Mesenchymal stem cell (in vitro differentiated cells and primary cell): ENCODE data around the gene CCDC85C.
A peak's percentile ranks its signal among the peaks of the same experiment; 100 is the strongest.

Source experiments
- DNase-seq: peaks from one replicate; pipeline ENCODE4 v3.0.0-alpha.2; 2013
- H2AFZ ChIP-seq: one replicate; pipeline ENCODE4 v1.6.1; 2013; ENCODE audit warnings: low read depth, mild to moderate bottlenecking, control low read depth, inconsistent platforms, low read length, moderate library complexity
- H2AK5ac ChIP-seq: 2 replicates; pipeline ENCODE4 v1.6.1; 2013; ENCODE audit warnings: low read length, moderate library complexity, mild to moderate bottlenecking, inconsistent platforms; ENCODE audit not compliant: severe bottlenecking
- H2BK120ac ChIP-seq: one replicate; pipeline ENCODE4 v1.6.1; 2013; ENCODE audit warnings: low read depth, mild to moderate bottlenecking, inconsistent platforms, low read length, moderate library complexity
- H2BK12ac ChIP-seq, 2 experiments: one replicate each; pipeline ENCODE4 v1.6.1; 2013; ENCODE audit warnings: inconsistent platforms in 2 of 2, low read length in 2 of 2, mild to moderate bottlenecking in 2 of 2, moderate library complexity in 2 of 2, control low read depth in 1 of 2
- H2BK15ac ChIP-seq: one replicate; pipeline ENCODE4 v1.6.1; 2013; ENCODE audit warnings: mild to moderate bottlenecking, low read depth, inconsistent platforms; ENCODE audit not compliant: poor library complexity, severe bottlenecking
- H2BK5ac ChIP-seq: 2 replicates; pipeline ENCODE4 v1.6.1; 2013; ENCODE audit warnings: low read depth, mild to moderate bottlenecking, low read length, control low read depth, inconsistent platforms; ENCODE audit not compliant: poor library complexity, severe bottlenecking
- H3K14ac ChIP-seq, 2 experiments: one replicate each; pipeline ENCODE4 v1.6.1; 2013; ENCODE audit warnings: inconsistent platforms in 2 of 2, low read length in 2 of 2, control low read depth in 1 of 2, mild to moderate bottlenecking in 1 of 2, moderate library complexity in 1 of 2
- H3K18ac ChIP-seq, 2 experiments: one replicate each; pipeline ENCODE4 v1.6.1; 2013; ENCODE audit warnings: inconsistent platforms in 2 of 2, low read length in 2 of 2, control low read depth in 1 of 2, low read depth in 1 of 2, mild to moderate bottlenecking in 1 of 2
- H3K23ac ChIP-seq, 2 experiments: one replicate each; pipeline ENCODE4 v1.6.1; 2013; ENCODE audit warnings: inconsistent platforms in 2 of 2, low read length in 2 of 2, mild to moderate bottlenecking in 2 of 2, moderate library complexity in 2 of 2, control low read depth in 1 of 2
- H3K27ac ChIP-seq: 2 replicates; pipeline ENCODE4 v1.5.1; 2013; ENCODE audit warnings: mild to moderate bottlenecking, moderate library complexity, low read length, control low read depth, inconsistent platforms; ENCODE audit not compliant: poor library complexity, severe bottlenecking
- H3K27me3 ChIP-seq, 2 experiments: 2 replicates each; pipeline versions ENCODE4 v1.6.1 to v1.7.0; 2013; ENCODE audit warnings: low read length in 2 of 2, mild to moderate bottlenecking in 2 of 2, moderate library complexity in 2 of 2, control low read depth in 1 of 2, inconsistent platforms in 1 of 2; ENCODE audit not compliant: control insufficient read depth in 1 of 2, insufficient read depth in 1 of 2
- H3K36me3 ChIP-seq, 2 experiments: 2 replicates each; pipeline versions ENCODE4 v1.6.1 to v1.7.0; 2013; ENCODE audit warnings: low read length in 2 of 2, control low read depth in 1 of 2, inconsistent platforms in 1 of 2, low read depth in 1 of 2, mild to moderate bottlenecking in 1 of 2; ENCODE audit not compliant: insufficient read depth in 2 of 2, control insufficient read depth in 1 of 2
- H3K4ac ChIP-seq, 2 experiments: one replicate each; pipeline ENCODE4 v1.6.1; 2013; ENCODE audit warnings: inconsistent platforms in 2 of 2, low read length in 2 of 2, mild to moderate bottlenecking in 2 of 2, moderate library complexity in 2 of 2, control low read depth in 1 of 2, low read depth in 1 of 2
- H3K4me1 ChIP-seq: 2 replicates; pipeline ENCODE4 v1.6.1; 2013; ENCODE audit warnings: low read depth, low read length, control low read depth; ENCODE audit not compliant: control insufficient read depth, insufficient read depth
- H3K4me2 ChIP-seq: 2 replicates; pipeline ENCODE4 v1.6.1; 2013; ENCODE audit warnings: low read length, mild to moderate bottlenecking, inconsistent platforms; ENCODE audit not compliant: poor library complexity, severe bottlenecking
- H3K4me3 ChIP-seq, 2 experiments: 2 replicates each; pipeline versions ENCODE4 v1.5.1 to v1.7.0; 2013; ENCODE audit warnings: low read length in 2 of 2, mild to moderate bottlenecking in 2 of 2, control low read depth in 1 of 2, low read depth in 1 of 2; ENCODE audit not compliant: insufficient read depth in 1 of 2
- H3K79me1 ChIP-seq: replicated peaks from 2 replicates; pipeline ENCODE4 v1.6.1; 2013; ENCODE audit warnings: mild to moderate bottlenecking, control low read depth, low read length, inconsistent platforms; ENCODE audit not compliant: poor library complexity, severe bottlenecking
- H3K9ac ChIP-seq: 2 replicates; pipeline ENCODE4 v1.7.0; 2013; ENCODE audit warnings: mild to moderate bottlenecking, low read length, moderate library complexity
- H3K9me3 ChIP-seq: 2 replicates; pipeline ENCODE4 v1.7.0; 2013; ENCODE audit warnings: mild to moderate bottlenecking, low read length; ENCODE audit not compliant: control insufficient read depth
- H4K8ac ChIP-seq: one replicate; pipeline ENCODE4 v1.6.1; 2013; ENCODE audit warnings: inconsistent platforms, mild to moderate bottlenecking, low read length, moderate library complexity
- H4K91ac ChIP-seq: one replicate; pipeline ENCODE4 v1.6.1; 2013; ENCODE audit warnings: mild to moderate bottlenecking, low read length, inconsistent platforms
- WGBS: methylation state at CpG from one replicate; pipeline ENCODE4 v1.1.7; 2013; ENCODE audit warnings: mixed read lengths; 5-methylcytosine and 5-hydroxymethylcytosine counted together

Gene CCDC85C

DNA sequence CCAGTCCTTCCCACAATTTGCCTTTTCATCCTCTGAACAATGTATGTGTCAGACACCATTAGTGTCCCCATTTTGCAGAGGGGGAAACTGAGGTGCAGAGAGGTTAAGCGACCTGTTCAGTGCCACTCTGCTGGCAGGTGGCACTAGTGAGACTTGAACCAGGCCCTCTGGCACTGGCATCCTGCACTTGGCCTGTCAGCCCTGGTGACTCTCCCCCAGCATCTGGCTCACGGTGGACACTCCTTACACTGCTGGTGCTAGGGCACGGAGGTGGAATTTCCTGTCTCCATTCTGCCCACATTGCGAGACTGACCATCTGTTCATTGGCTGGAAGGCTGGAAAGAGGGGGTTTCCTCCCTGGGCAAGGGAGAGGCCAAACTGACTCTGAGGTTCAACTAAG lies 74.1 kb downstream of the CCDC85C start:
- H3K14ac ChIP-seq, result no peak overlapping the region
- no peak overlapping the region for H2AFZ ChIP-seq
- H3K27ac ChIP-seq, result no peak overlapping the region
- peak; percentile 17 for DNase-seq
- no peak overlapping the region for H2BK15ac ChIP-seq
- H3K4me3 ChIP-seq, result no peak overlapping the region
- H3K4me2 ChIP-seq, result no peak overlapping the region
- H3K18ac ChIP-seq, result no peak overlapping the region
- peaks cover 37% of the 10 kb centered on the region for H3K4me1 ChIP-seq
- H2AK5ac ChIP-seq, result peak overlapping the region; percentile 21
- 78% methylated on average over 4 of the region's 4 CpGs for WGBS
- H3K36me3 ChIP-seq, result no peaks in the 10 kb centered on the region
- H3K9me3 ChIP-seq, result no peaks in the 10 kb centered on the region
- no peak overlapping the region for H2BK5ac ChIP-seq
- no peak overlapping the region for H3K9ac ChIP-seq
- H3K4ac ChIP-seq, result no peak overlapping the region
- H3K79me1 ChIP-seq, result no peaks in the 10 kb centered on the region
- no peak overlapping the region for H3K23ac ChIP-seq
- peak overlapping the region in 1 of 2 experiments; percentile 15 for H2BK12ac ChIP-seq
- H4K91ac ChIP-seq, result no peak overlapping the region
- no peak overlapping the region for H4K8ac ChIP-seq
- peaks cover 0 to 48% of the 10 kb centered on the region in 2 experiments for H3K27me3 ChIP-seq
- no peak overlapping the region for H2BK120ac ChIP-seq

DNA sequence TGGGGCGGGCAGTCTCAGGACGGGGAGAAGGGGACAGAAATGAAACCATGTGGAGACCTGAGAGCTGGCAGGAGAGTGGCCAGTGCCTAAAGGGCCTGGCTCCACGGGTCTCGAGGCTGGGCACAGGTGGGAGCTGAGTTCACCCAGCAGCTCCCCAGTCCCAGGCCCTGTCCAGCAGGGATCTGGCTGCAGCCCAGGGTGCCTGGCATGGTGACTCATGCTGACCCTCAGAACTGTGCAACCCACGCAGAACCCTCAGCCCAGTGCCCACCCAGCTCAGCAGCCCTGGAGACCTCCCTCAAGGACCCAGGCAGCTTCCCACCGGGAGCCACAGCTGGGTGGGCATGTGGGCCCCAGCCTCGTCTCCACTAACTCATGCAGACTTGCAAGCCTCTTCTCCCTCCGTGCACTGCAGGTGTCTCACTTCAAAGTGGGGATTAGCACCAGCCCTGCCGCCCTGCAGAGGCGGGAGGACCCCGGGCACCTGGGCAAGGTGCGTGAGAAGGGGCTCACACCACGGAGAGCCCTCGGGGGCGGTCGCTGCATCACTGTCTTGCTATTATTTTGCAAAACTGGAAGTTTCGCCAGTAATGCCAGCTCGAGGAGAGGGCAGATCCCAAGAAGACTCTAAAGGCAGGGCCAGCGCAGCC lies 76.5 kb downstream of the CCDC85C start:
- no peak overlapping the region for H3K4ac ChIP-seq
- H2BK120ac ChIP-seq, result no peak overlapping the region
- H4K8ac ChIP-seq, result no peak overlapping the region
- H2AK5ac ChIP-seq, result no peak overlapping the region
- no peak for DNase-seq
- no peak overlapping the region for H3K27ac ChIP-seq
- H2BK15ac ChIP-seq, result no peak overlapping the region
- H3K27me3 ChIP-seq, result peaks cover 0 to 29% of the 10 kb centered on the region in 2 experiments
- H3K4me2 ChIP-seq, result no peak overlapping the region
- no peak overlapping the region for H3K4me3 ChIP-seq
- no peak overlapping the region for H3K14ac ChIP-seq
- H2BK5ac ChIP-seq, result no peak overlapping the region
- WGBS, result 73% methylated on average over 17 of the region's 19 CpGs
- H4K91ac ChIP-seq, result no peak overlapping the region
- H3K18ac ChIP-seq, result no peak overlapping the region
- H2AFZ ChIP-seq, result no peak overlapping the region
- H3K4me1 ChIP-seq, result peaks cover 50% of the 10 kb centered on the region
- no peaks in the 10 kb centered on the region for H3K9me3 ChIP-seq
- no peaks in the 10 kb centered on the region for H3K36me3 ChIP-seq
- H3K9ac ChIP-seq, result no peak overlapping the region
- no peaks in the 10 kb centered on the region for H3K79me1 ChIP-seq
- no peak overlapping the region for H2BK12ac ChIP-seq
- no peak overlapping the region for H3K23ac ChIP-seq

DNA sequence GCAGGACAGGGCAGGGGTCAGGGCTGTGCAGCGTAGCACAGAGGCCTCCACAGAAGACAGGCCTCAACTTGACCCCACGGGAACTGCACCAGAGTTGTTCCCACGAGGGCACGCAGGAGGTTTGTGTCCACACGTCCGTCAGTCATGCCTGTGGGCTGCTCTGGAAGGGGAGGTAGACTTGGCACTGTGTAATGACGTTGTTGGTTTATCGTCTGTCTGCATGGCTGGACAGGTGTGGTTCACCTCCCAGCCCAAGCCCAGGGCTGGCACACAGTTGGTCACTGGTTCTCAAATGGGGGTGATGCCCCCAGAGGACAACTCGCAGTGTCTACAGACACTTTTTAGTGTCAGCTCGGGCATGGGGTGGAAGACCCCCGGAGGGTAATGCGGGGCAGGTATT lies 77.0 kb downstream of the CCDC85C start:
- Histone ChIP-seq H3K14ac (peak overlapping the region in 1 of 2 experiments; percentile 35), H3K4me1 (peaks cover 54% of the 10 kb centered on the region), H3K79me1 (no peaks in the 10 kb centered on the region), H3K36me3 (no peaks in the 10 kb centered on the region), H3K27me3 (peaks cover 0 to 25% of the 10 kb centered on the region in 2 experiments), H2AFZ (no peak overlapping the region), H3K4me2 (no peak overlapping the region), H3K4ac (peak overlapping the region in 1 of 2 experiments; percentile 5), H3K9ac (no peak overlapping the region), H2BK120ac (no peak overlapping the region), H4K8ac (no peak overlapping the region), H2AK5ac (no peak overlapping the region), H3K27ac (no peak overlapping the region), H3K4me3 (no peak overlapping the region), H3K23ac (no peak overlapping the region), H2BK5ac (no peak overlapping the region), H3K18ac (no peak overlapping the region), H2BK15ac (no peak overlapping the region), H2BK12ac (no peak overlapping the region), H4K91ac (no peak overlapping the region), H3K9me3 (no peaks in the 10 kb centered on the region)
- 84% methylated on average over 12 of the region's 12 CpGs for WGBS
- no peak for DNase-seq

DNA sequence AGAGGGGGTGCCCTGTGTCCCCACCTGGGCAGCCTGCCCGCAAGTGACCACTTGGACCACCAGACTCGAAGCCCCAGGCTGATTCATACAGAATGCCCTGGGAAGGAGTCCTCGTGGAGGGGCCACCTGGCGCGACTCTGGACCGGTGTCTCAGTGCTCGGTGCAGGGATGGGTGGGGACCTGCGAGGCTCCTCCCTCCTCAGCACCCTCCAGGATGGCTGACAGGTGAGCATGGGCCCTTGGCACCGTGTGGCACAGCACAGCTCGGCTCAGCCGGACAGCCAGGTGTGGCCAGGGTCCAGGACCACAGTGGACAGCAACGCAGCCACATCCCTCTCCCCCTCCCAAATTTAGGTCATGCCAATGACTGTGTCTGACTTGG lies 78.3 kb downstream of the CCDC85C start:
- 92% methylated on average over 12 of the region's 12 CpGs for WGBS
- Histone ChIP-seq H3K4me2 (no peak overlapping the region), H3K4me3 (no peak overlapping the region), H4K8ac (no peak overlapping the region), H4K91ac (no peak overlapping the region), H3K14ac (no peak overlapping the region), H3K79me1 (no peaks in the 10 kb centered on the region), H3K27me3 (peaks cover 0 to 21% of the 10 kb centered on the region in 2 experiments), H3K9me3 (no peaks in the 10 kb centered on the region), H2BK120ac (no peak overlapping the region), H2AK5ac (no peak overlapping the region), H2BK5ac (no peak overlapping the region), H2BK15ac (no peak overlapping the region), H2AFZ (no peak overlapping the region), H3K4me1 (peaks cover 49% of the 10 kb centered on the region), H3K4ac (no peak overlapping the region), H3K9ac (no peak overlapping the region), H2BK12ac (no peak overlapping the region), H3K23ac (no peak overlapping the region), H3K36me3 (no peaks in the 10 kb centered on the region), H3K18ac (no peak overlapping the region), H3K27ac (no peak overlapping the region)
- DNase-seq, result no peak
